NCI-H1417 treated with DMSO at 0.1 percent for 48 hours (cell line): ENCODE data around the gene LMX1B.
"Not testable (repeated sequence)": the region's sequence is repeated elsewhere in the genome, so short reads cannot be mapped to it uniquely, and the experiment has no call there.

ENCODE experiments used
- DNase-seq: peaks from one replicate; lab custom pipeline; 2025; lab: John Stamatoyannopoulos, UW

The LMX1B gene

GRCh38 chr9:126613651-126614050 is at the start of gene LMX1B:
TSS of gene LMX1B (plus strand) at chr9:126613928. CDS start at chr9:126614450, 522 bp downstream.
- DNase-seq: no peak

GRCh38 chr9:126564128-126564527 is 49.6 kb upstream of the LMX1B start:
- DNase-seq: no peak

- DNase-seq: no peak
Observed at GRCh38 chr9:126564716-126565115, 49.0 kb upstream of the LMX1B start.

- DNase-seq: no peak
Observed at GRCh38 chr9:126565336-126566128, 48.2 kb upstream of the LMX1B start.

GRCh38 chr9:126569036-126569435 is 44.7 kb upstream of the LMX1B start:
- no peak for DNase-seq

GRCh38 chr9:126578029-126578428 is 35.7 kb upstream of the LMX1B start:
- DNase-seq: no peak

GRCh38 chr9:126580319-126580718 is 33.4 kb upstream of the LMX1B start:
- not testable (repeated sequence) for DNase-seq

- DNase-seq: no peak
Observed at GRCh38 chr9:126581893-126582292, 31.8 kb upstream of the LMX1B start.

- no peak for DNase-seq
Observed at GRCh38 chr9:126582427-126582826, 31.3 kb upstream of the LMX1B start.

- DNase-seq: no peak
Observed at GRCh38 chr9:126583144-126583760, 30.5 kb upstream of the LMX1B start.

GRCh38 chr9:126584611-126585010 is 29.1 kb upstream of the LMX1B start:
- DNase-seq: no peak

- no peak for DNase-seq
Observed at GRCh38 chr9:126586236-126586635, 27.5 kb upstream of the LMX1B start.

GRCh38 chr9:126587187-126588185 is 26.2 kb upstream of the LMX1B start:
- DNase-seq: no peak

GRCh38 chr9:126588491-126589168 is 25.1 kb upstream of the LMX1B start:
- no peak for DNase-seq

- no peak for DNase-seq
Observed at GRCh38 chr9:126589349-126589748, 24.4 kb upstream of the LMX1B start.

GRCh38 chr9:126591083-126591482 is 22.6 kb upstream of the LMX1B start:
- no peak for DNase-seq

GRCh38 chr9:126591922-126592321 is 21.8 kb upstream of the LMX1B start:
- DNase-seq: no peak

GRCh38 chr9:126592461-126592860 is 21.3 kb upstream of the LMX1B start:
- no peak for DNase-seq

- DNase-seq: no peak
Observed at GRCh38 chr9:126595982-126596381, 17.7 kb upstream of the LMX1B start.

GRCh38 chr9:126599047-126599650 is 14.6 kb upstream of the LMX1B start:
- DNase-seq: no peak
